Esophagus squamous epithelium (tissue), 4 donors: ENCODE results near the gene RGL1.

Experiments used
- POLR2A ChIP-seq, 4 donors: fragments of 450-650 bp; IDR thresholded peaks; one replicate each; pipeline ENCODE4 v1.6.1; 2017; ENCODE audit warnings: antibody characterized with exemption in 4 of 4, mild to moderate bottlenecking in 4 of 4, moderate library complexity in 3 of 4
- TF ChIP-seq, protein P1 (sequence below), 6 experiments: fragments of 450-650 bp in 4 of 6; fragments of 200-600 bp in 2 of 6; sonication (generic) in 2 of 6; IDR thresholded peaks; one replicate each; pipeline ENCODE4 v1.5.1; 2016 to 2019; ENCODE audit warnings: antibody characterized with exemption in 6 of 6, mild to moderate bottlenecking in 4 of 6, moderate library complexity in 4 of 6

DNA sequence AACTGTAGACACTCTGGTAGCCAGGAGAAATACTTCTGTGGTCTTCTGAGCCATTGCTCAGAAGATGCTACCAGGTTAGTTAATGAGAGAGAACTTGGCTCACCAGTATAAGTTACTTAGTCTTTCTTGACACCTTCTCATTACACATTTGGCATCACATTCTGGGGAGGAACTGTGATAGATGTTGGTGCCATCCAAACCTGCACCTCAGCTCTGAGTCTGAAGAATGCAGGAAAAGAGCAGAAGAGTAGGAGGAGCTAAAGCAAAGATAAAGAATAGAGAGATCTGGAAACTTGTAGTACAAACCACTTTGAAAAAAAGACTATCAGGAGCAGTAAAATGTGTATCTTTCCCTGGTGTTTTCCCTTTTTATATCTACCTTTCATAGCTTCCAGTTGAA, 58.9 kb downstream of the RGL1 start:
- TF ChIP-seq, protein P1, sequence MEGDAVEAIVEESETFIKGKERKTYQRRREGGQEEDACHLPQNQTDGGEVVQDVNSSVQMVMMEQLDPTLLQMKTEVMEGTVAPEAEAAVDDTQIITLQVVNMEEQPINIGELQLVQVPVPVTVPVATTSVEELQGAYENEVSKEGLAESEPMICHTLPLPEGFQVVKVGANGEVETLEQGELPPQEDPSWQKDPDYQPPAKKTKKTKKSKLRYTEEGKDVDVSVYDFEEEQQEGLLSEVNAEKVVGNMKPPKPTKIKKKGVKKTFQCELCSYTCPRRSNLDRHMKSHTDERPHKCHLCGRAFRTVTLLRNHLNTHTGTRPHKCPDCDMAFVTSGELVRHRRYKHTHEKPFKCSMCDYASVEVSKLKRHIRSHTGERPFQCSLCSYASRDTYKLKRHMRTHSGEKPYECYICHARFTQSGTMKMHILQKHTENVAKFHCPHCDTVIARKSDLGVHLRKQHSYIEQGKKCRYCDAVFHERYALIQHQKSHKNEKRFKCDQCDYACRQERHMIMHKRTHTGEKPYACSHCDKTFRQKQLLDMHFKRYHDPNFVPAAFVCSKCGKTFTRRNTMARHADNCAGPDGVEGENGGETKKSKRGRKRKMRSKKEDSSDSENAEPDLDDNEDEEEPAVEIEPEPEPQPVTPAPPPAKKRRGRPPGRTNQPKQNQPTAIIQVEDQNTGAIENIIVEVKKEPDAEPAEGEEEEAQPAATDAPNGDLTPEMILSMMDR (IDR thresholded peaks at IDR 0.05) = no peak
- no peak for TF ChIP-seq POLR2A (IDR thresholded peaks at IDR 0.05)
